HepG2 (cell line): ENCODE data around the gene LTBR. TPM values are rescaled to one million over a fixed set of nuclear protein-coding genes. Genes with fewer than 3 reads are reported as not detected.

Experiments used
- BRCA1 ChIP-seq: sonication (generic); formaldehyde crosslinking; IDR thresholded peaks from 2 replicates; pipeline ENCODE4 v1.4.0; 2020; ENCODE audit warnings: missing genetic modification reagents
- EEA1 ChIP-seq: sonication (generic); formaldehyde crosslinking; IDR thresholded peaks from 2 replicates; pipeline ENCODE4 v1.5.1; 2020; ENCODE audit warnings: mild to moderate bottlenecking, missing genetic modification reagents, borderline replicate concordance
- HHEX ChIP-seq: IDR thresholded peaks from 2 replicates; pipeline ENCODE4 v1.6.1; 2016; ENCODE audit warnings: control low read depth
- HOXA5 ChIP-seq: sonication (generic); formaldehyde crosslinking; IDR thresholded peaks from 2 replicates; pipeline ENCODE4 v1.4.0; 2020; ENCODE audit warnings: missing genetic modification reagents
- NCOA5 ChIP-seq: sonication (generic); formaldehyde crosslinking; IDR thresholded peaks from 2 replicates; pipeline ENCODE4 v1.4.0; 2020; ENCODE audit warnings: missing genetic modification reagents
- NFRKB ChIP-seq: fragments of 450-650 bp; IDR thresholded peaks from 2 replicates; pipeline ENCODE4 v1.6.1; 2017
- PCBP1 ChIP-seq: fragments of 200-400 bp; formaldehyde crosslinking; IDR thresholded peaks from 2 replicates; pipeline ENCODE4 v1.6.1; 2017; ENCODE audit warnings: mild to moderate bottlenecking, low read depth, low read length, borderline replicate concordance
- REL ChIP-seq: sonication (generic); formaldehyde crosslinking; conservative IDR thresholded peaks from 2 replicates; pipeline ENCODE4 v1.8.0; 2022; ENCODE audit warnings: mild to moderate bottlenecking, missing genetic modification reagents, moderate library complexity
- U2AF1 ChIP-seq: fragments of 200-400 bp; formaldehyde crosslinking; optimal IDR thresholded peaks from 2 replicates; pipeline ENCODE3; 2017; ENCODE audit warnings: mild to moderate bottlenecking, low read depth, low read length
- YY1 ChIP-seq: IDR thresholded peaks from 2 replicates; pipeline ENCODE4 v1.6.1; 2011; ENCODE audit warnings: low read length, low read depth, moderate library complexity, mild to moderate bottlenecking; ENCODE audit not compliant: insufficient read depth, insufficient replicate concordance
- ZBTB20 ChIP-seq: sonication (generic); formaldehyde crosslinking; IDR thresholded peaks from 2 replicates; pipeline ENCODE4 v1.8.1; 2023; ENCODE audit warnings: missing genetic modification reagents, low read depth, mild to moderate bottlenecking, borderline replicate concordance
- ZNF253 ChIP-seq: sonication (generic); formaldehyde crosslinking; IDR thresholded peaks from 2 replicates; pipeline ENCODE4 v1.8.0; 2022; ENCODE audit warnings: mild to moderate bottlenecking, missing genetic modification reagents, borderline replicate concordance
- ZNF292 ChIP-seq: sonication (generic); formaldehyde crosslinking; IDR thresholded peaks from 2 replicates; pipeline ENCODE4 v1.8.1; 2022; ENCODE audit warnings: mild to moderate bottlenecking, low read depth, missing genetic modification reagents, borderline replicate concordance
- ZNF296 ChIP-seq: sonication (generic); formaldehyde crosslinking; conservative IDR thresholded peaks from 2 replicates; pipeline ENCODE4 v1.5.0; 2020; ENCODE audit warnings: mild to moderate bottlenecking, missing genetic modification reagents
- ZNF484 ChIP-seq: sonication (generic); formaldehyde crosslinking; IDR thresholded peaks from 2 replicates; pipeline ENCODE4 v1.5.1; 2020; ENCODE audit warnings: mild to moderate bottlenecking, low read depth, missing genetic modification reagents, borderline replicate concordance
- ZNF549 ChIP-seq: sonication (generic); formaldehyde crosslinking; IDR thresholded peaks from 2 replicates; pipeline ENCODE4 v1.5.0; 2020; ENCODE audit warnings: missing genetic modification reagents
- ZSCAN12 ChIP-seq: sonication (generic); formaldehyde crosslinking; IDR thresholded peaks from 2 replicates; pipeline ENCODE4 v1.9.0; 2021; ENCODE audit warnings: mild to moderate bottlenecking, missing genetic modification reagents
- polyA plus RNA-seq, 8 experiments: library from polyadenylated mRNA; depleted of rRNA in 3 of 8; stranded (reverse) in 7 of 8; unstranded in 1 of 8; fragments of >200 nt; fragmentation: Illumina TruSeq in 4 of 8; extraction: Trizol in 4 of 8; gene quantifications; 2 replicates each; pipeline versions ENCODE4 v1.2.1 to v1.2.3, GENCODE V29; 2011 to 2016; ENCODE audit warnings: low read depth in 4 of 8, missing spikeins in 1 of 8, mixed read lengths in 1 of 8; ENCODE audit not compliant: insufficient read depth in 1 of 8
- total RNA-seq, 5 experiments: library from RNA; depleted of rRNA; stranded (reverse); fragments of >200 nt; fragmentation: Illumina TruSeq; extraction: Trizol; gene quantifications; 2 replicates each; pipeline ENCODE4 v1.2.3, GENCODE V29; 2016; ENCODE audit warnings: low read depth in 1 of 5
- TF ChIP-seq, protein P1 (sequence below): sonication (generic); formaldehyde crosslinking; IDR thresholded peaks from 2 replicates; pipeline ENCODE4 v1.4.0; 2020; ENCODE audit warnings: missing genetic modification reagents
- TF ChIP-seq, protein P2 (sequence below): sonication (generic); formaldehyde crosslinking; IDR thresholded peaks from 2 replicates; pipeline ENCODE4 v1.4.0; 2020; ENCODE audit warnings: missing genetic modification reagents
- TF ChIP-seq, protein P3 (sequence below): sonication (generic); formaldehyde crosslinking; IDR thresholded peaks from 2 replicates; pipeline ENCODE4 v1.8.0; 2023; ENCODE audit warnings: mild to moderate bottlenecking, missing genetic modification reagents
- TF ChIP-seq, protein P4 (sequence below): IDR thresholded peaks from 2 replicates; pipeline ENCODE4 v1.6.1; 2012; ENCODE audit warnings: inconsistent platforms
- TF ChIP-seq, protein P5 (sequence below): sonication (generic); formaldehyde crosslinking; IDR thresholded peaks from 2 replicates; pipeline ENCODE4 v1.4.0; 2020; ENCODE audit warnings: missing genetic modification reagents
- TF ChIP-seq, protein P6 (sequence below): sonication (generic); formaldehyde crosslinking; IDR thresholded peaks from 2 replicates; pipeline ENCODE4 v1.5.0; 2020; ENCODE audit warnings: missing genetic modification reagents

Gene LTBR
- total and polyA plus RNA-seq, 2 of the 13 experiments (the other 11 are each of a cell fraction or from before 2014, with no cell fraction given): 31.4 to 34.8 TPM

DNA sequence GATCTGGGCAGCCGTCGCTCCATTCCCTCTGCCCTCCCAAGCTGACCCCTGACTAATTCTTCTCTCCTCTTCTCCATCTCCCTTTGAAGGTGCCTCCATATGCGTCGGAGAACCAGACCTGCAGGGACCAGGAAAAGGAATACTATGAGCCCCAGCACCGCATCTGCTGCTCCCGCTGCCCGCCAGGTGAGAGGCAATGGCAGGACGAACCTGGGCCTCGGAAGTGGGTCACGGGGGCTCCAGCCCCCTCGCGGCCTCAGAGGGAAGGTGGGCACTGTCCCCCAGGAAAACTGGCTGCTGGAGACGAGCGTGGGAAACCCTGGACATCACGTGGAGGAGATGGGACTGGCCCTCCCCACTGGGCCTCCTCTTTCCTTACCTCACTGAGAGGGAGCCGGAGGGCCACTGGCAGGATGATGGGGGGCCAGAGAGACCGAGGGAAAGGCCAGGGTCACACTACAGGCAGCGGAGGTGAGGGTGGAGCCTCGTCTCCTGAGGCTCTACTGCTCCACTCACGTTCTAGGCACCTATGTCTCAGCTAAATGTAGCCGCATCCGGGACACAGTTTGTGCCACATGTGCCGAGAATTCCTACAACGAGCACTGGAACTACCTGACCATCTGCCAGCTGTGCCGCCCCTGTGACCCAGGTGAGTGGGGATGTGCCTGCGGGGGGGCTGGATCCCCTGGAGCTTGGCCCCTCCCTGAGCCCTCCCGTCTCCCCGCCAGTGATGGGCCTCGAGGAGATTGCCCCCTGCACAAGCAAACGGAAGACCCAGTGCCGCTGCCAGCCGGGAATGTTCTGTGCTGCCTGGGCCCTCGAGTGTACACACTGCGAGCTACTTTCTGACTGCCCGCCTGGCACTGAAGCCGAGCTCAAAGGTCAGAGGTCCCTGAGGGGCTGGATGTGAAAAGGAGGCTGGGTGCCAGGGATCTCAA is 806 bp downstream of the LTBR start (continued):
- TF ChIP-seq ZNF292 (no peak), HOXA5 (CRISPR knock-in tag) (no peak), ZNF253 (CRISPR knock-in tag) (no peak), YY1 (no peak), NCOA5 (no peak), ZNF549 (CRISPR knock-in tag) (no peak), ZNF296 (CRISPR knock-in tag) (no peak), ZNF484 (CRISPR knock-in tag) (no peak; the same call in 1 of the 2 replicates), U2AF1 (no peak), ZBTB20 (CRISPR knock-in tag) (no peak), PCBP1 (no peak), NFRKB (no peak), ZSCAN12 (CRISPR knock-in tag) (no peak), EEA1 (CRISPR knock-in tag) (no peak), HHEX (CRISPR knock-in tag) (no peak), BRCA1 (CRISPR knock-in tag) (no peak), REL (CRISPR knock-in tag) (0 out of 2 replicates have a peak, but pooled peaks have one; percentile 25)
- TF ChIP-seq, protein P1, sequence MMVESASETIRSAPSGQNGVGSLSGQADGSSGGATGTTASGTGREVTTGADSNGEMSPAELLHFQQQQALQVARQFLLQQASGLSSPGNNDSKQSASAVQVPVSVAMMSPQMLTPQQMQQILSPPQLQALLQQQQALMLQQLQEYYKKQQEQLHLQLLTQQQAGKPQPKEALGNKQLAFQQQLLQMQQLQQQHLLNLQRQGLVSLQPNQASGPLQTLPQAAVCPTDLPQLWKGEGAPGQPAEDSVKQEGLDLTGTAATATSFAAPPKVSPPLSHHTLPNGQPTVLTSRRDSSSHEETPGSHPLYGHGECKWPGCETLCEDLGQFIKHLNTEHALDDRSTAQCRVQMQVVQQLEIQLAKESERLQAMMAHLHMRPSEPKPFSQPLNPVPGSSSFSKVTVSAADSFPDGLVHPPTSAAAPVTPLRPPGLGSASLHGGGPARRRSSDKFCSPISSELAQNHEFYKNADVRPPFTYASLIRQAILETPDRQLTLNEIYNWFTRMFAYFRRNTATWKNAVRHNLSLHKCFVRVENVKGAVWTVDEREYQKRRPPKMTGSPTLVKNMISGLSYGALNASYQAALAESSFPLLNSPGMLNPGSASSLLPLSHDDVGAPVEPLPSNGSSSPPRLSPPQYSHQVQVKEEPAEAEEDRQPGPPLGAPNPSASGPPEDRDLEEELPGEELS (CRISPR knock-in tag): no peak
- TF ChIP-seq, protein P2, sequence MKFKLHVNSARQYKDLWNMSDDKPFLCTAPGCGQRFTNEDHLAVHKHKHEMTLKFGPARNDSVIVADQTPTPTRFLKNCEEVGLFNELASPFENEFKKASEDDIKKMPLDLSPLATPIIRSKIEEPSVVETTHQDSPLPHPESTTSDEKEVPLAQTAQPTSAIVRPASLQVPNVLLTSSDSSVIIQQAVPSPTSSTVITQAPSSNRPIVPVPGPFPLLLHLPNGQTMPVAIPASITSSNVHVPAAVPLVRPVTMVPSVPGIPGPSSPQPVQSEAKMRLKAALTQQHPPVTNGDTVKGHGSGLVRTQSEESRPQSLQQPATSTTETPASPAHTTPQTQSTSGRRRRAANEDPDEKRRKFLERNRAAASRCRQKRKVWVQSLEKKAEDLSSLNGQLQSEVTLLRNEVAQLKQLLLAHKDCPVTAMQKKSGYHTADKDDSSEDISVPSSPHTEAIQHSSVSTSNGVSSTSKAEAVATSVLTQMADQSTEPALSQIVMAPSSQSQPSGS: no peak
- TF ChIP-seq, protein P3, sequence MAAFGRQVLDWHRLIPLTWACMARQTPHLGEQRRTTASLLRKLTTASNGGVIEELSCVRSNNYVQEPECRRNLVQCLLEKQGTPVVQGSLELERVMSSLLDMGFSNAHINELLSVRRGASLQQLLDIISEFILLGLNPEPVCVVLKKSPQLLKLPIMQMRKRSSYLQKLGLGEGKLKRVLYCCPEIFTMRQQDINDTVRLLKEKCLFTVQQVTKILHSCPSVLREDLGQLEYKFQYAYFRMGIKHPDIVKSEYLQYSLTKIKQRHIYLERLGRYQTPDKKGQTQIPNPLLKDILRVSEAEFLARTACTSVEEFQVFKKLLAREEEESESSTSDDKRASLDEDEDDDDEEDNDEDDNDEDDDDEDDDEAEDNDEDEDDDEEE (CRISPR knock-in tag): no peak
- TF ChIP-seq, protein P4, sequence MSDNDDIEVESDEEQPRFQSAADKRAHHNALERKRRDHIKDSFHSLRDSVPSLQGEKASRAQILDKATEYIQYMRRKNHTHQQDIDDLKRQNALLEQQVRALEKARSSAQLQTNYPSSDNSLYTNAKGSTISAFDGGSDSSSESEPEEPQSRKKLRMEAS: 0 out of 2 replicates have a peak, but pooled peaks have one; percentile 11
- TF ChIP-seq, protein P5, sequence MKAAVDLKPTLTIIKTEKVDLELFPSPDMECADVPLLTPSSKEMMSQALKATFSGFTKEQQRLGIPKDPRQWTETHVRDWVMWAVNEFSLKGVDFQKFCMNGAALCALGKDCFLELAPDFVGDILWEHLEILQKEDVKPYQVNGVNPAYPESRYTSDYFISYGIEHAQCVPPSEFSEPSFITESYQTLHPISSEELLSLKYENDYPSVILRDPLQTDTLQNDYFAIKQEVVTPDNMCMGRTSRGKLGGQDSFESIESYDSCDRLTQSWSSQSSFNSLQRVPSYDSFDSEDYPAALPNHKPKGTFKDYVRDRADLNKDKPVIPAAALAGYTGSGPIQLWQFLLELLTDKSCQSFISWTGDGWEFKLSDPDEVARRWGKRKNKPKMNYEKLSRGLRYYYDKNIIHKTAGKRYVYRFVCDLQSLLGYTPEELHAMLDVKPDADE (CRISPR knock-in tag): no peak; the same call in 1 of the 2 replicates
- TF ChIP-seq, protein P6, sequence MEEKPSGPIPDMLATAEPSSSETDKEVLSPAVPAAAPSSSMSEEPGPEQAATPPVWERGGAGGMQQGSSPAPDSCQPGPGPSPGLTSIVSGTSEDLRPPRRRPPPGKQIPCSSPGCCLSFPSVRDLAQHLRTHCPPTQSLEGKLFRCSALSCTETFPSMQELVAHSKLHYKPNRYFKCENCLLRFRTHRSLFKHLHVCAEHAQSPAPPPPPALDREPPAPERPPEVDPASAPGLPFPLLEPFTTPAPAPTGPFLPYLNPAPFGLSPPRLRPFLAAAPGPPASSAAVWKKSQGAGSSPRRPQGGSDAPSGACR (CRISPR knock-in tag): no peak; the same call in 1 of the 2 replicates
